Trophoblast cell (in vitro differentiated cells and primary cell): ENCODE measurements around the gene INTU.

Experiments used
- DNase-seq, 2 donors: peaks; one replicate each; pipeline ENCODE4 v3.0.0-alpha.2; 2016
- H2AFZ ChIP-seq: 2 replicates; pipeline ENCODE4 v1.6.1; 2013; ENCODE audit warnings: low read length, moderate library complexity, mild to moderate bottlenecking; ENCODE audit not compliant: insufficient read depth, poor library complexity
- H2AK5ac ChIP-seq: 2 replicates; pipeline ENCODE4 v1.6.1; 2013; ENCODE audit warnings: mild to moderate bottlenecking, low read length
- H2BK120ac ChIP-seq: 2 replicates; pipeline ENCODE4 v1.6.1; 2013; ENCODE audit warnings: low read length, mild to moderate bottlenecking, moderate library complexity; ENCODE audit not compliant: insufficient read depth, poor library complexity
- H2BK12ac ChIP-seq: 2 replicates; pipeline ENCODE4 v1.6.1; 2013; ENCODE audit warnings: mild to moderate bottlenecking, low read length, moderate library complexity
- H2BK5ac ChIP-seq: 2 replicates; pipeline ENCODE4 v1.6.1; 2013; ENCODE audit warnings: low read length, low read depth, moderate library complexity, mild to moderate bottlenecking; ENCODE audit not compliant: poor library complexity
- H3K14ac ChIP-seq: 2 replicates; pipeline ENCODE4 v1.6.1; 2013; ENCODE audit warnings: mild to moderate bottlenecking, low read length
- H3K18ac ChIP-seq: 2 replicates; pipeline ENCODE4 v1.6.1; 2013; ENCODE audit warnings: mild to moderate bottlenecking, low read length
- H3K23ac ChIP-seq: 2 replicates; pipeline ENCODE4 v1.6.1; 2013; ENCODE audit warnings: low read length
- H3K27ac ChIP-seq: 2 replicates; pipeline ENCODE4 v1.5.1; 2013; ENCODE audit warnings: low read depth, mild to moderate bottlenecking, inconsistent platforms, low read length, moderate library complexity
- H3K27me3 ChIP-seq: 2 replicates; pipeline ENCODE4 v1.6.1; 2013; ENCODE audit warnings: inconsistent platforms, mild to moderate bottlenecking, low read length, moderate library complexity; ENCODE audit not compliant: insufficient read depth
- H3K36me3 ChIP-seq, 2 experiments: 1 replicate in 1 of 2; 2 replicates in 1 of 2; pipeline ENCODE4 v1.6.1; 2013; ENCODE audit warnings: low read length in 2 of 2, mild to moderate bottlenecking in 2 of 2, moderate library complexity in 1 of 2; ENCODE audit not compliant: insufficient read depth in 2 of 2, control insufficient read depth in 1 of 2
- H3K4ac ChIP-seq: 2 replicates; pipeline ENCODE4 v1.6.1; 2013; ENCODE audit warnings: low read depth, mild to moderate bottlenecking, low read length, moderate library complexity
- H3K4me1 ChIP-seq, 2 experiments: 1 replicate in 1 of 2; 2 replicates in 1 of 2; pipeline ENCODE4 v1.6.1; 2013; ENCODE audit warnings: low read length in 2 of 2, mild to moderate bottlenecking in 2 of 2, moderate library complexity in 1 of 2; ENCODE audit not compliant: insufficient read depth in 2 of 2, control insufficient read depth in 1 of 2
- H3K4me2 ChIP-seq: 2 replicates; pipeline ENCODE4 v1.6.1; 2013; ENCODE audit warnings: inconsistent platforms, mild to moderate bottlenecking, low read length, moderate library complexity
- H3K4me3 ChIP-seq: 2 replicates; pipeline ENCODE4 v1.5.1; 2013; ENCODE audit warnings: mild to moderate bottlenecking, low read depth, low read length, inconsistent platforms
- H3K79me1 ChIP-seq: one replicate; pipeline ENCODE4 v1.6.1; 2013; ENCODE audit warnings: low read length
- H3K79me2 ChIP-seq: 2 replicates; pipeline ENCODE4 v1.6.1; 2013; ENCODE audit warnings: low read length, mild to moderate bottlenecking; ENCODE audit not compliant: control insufficient read depth, insufficient read depth, poor library complexity
- H3K9ac ChIP-seq: 2 replicates; pipeline ENCODE4 v1.6.1; 2013; ENCODE audit warnings: mild to moderate bottlenecking, low read length
- H3K9me3 ChIP-seq: 2 replicates; pipeline ENCODE4 v1.6.1; 2013; ENCODE audit warnings: low read depth, mild to moderate bottlenecking, control low read depth, inconsistent platforms, low read length; ENCODE audit not compliant: insufficient read depth
- H4K12ac ChIP-seq: 2 replicates; pipeline ENCODE4 v1.6.1; 2013; ENCODE audit warnings: low read depth, mild to moderate bottlenecking, low read length, moderate library complexity
- H4K8ac ChIP-seq: 2 replicates; pipeline ENCODE4 v1.6.1; 2013; ENCODE audit warnings: low read depth, mild to moderate bottlenecking, low read length, moderate library complexity
- H4K91ac ChIP-seq: one replicate; pipeline ENCODE4 v1.6.1; 2013; ENCODE audit warnings: low read depth, mild to moderate bottlenecking, low read length, moderate library complexity
- WGBS: extraction: QIAGEN DNeasy Blood & Tissue Kit; methylation state at CpG from one replicate; pipeline ENCODE4 v1.1.7; 2013; ENCODE audit warnings: missing lambda C conversion rate; ENCODE audit not compliant: insufficient read length, insufficient coverage; ENCODE audit errors: extremely low coverage; 5-methylcytosine and 5-hydroxymethylcytosine counted together

Gene INTU

DNA sequence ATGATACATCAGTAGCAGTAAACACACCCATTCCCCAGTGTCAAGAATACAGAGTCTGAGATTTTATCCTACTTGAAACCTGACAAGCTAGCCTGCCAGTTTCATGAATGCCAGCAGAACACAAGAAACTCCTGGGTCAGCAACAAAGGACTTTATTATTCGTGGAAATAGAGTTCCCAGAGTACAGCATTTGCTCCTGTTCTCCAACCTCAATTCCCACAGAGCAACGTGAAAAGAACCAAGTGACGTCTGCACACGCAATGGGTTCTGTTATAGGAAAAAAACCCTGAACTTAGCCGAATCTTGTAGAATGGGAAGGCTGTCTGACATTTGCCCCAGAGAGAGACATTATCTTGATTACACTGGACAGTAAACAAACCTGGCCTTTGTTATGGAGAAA, 23.3 kb upstream of the INTU start:
- H2BK5ac ChIP-seq = no peak overlapping the region
- H3K27me3 ChIP-seq = no peaks in the 10 kb centered on the region
- H2AK5ac ChIP-seq = no peak overlapping the region
- H3K23ac ChIP-seq = no peak overlapping the region
- H3K4me3 ChIP-seq = no peak overlapping the region
- no peak overlapping the region for H3K14ac ChIP-seq
- no peak overlapping the region for H3K4ac ChIP-seq
- no peaks in the 10 kb centered on the region for H3K79me1 ChIP-seq
- no CpG with 5 or more reads among the region's 5 CpGs for whole genome bisulfite sequencing
- H3K27ac ChIP-seq = no peak overlapping the region
- H3K36me3 ChIP-seq = no peaks in the 10 kb centered on the region
- H3K79me2 ChIP-seq = no peaks in the 10 kb centered on the region
- H3K9ac ChIP-seq = no peak overlapping the region
- no peak overlapping the region for H4K12ac ChIP-seq
- no peaks in the 10 kb centered on the region for H3K9me3 ChIP-seq
- no peak overlapping the region for H4K8ac ChIP-seq
- no peak overlapping the region for H4K91ac ChIP-seq
- H2AFZ ChIP-seq = no peak overlapping the region
- H3K4me2 ChIP-seq = peak overlapping the region; percentile 50
- no peak overlapping the region for H2BK120ac ChIP-seq
- H3K18ac ChIP-seq = no peak overlapping the region
- H2BK12ac ChIP-seq = no peak overlapping the region
- DNase-seq = no peak
- H3K4me1 ChIP-seq = peaks cover 0 to 2% of the 10 kb centered on the region in 2 experiments

DNA sequence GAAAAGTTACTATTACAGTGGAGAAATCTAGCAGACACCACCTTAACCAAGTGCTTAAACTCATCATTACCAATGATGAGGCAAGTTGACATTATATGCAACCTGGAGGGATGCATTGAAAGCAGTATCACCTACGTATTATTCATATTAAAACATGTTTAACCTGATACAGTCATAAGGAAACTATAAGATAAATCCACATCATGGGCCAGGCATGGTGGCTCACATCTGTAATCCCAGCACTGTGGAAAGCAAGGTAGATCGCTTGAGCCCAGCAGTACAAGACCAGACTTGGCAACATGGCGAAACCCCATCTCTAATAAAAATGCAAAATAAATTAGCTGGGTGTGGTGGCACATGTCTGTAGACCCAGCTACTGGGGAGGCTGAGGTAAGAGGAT, 22.3 kb upstream of the INTU start:
- Histone ChIP-seq H4K12ac (no peak overlapping the region), H3K79me1 (no peaks in the 10 kb centered on the region), H3K18ac (no peak overlapping the region), H3K4me3 (no peak overlapping the region), H4K8ac (no peak overlapping the region), H3K4me2 (no peak overlapping the region), H2AK5ac (no peak overlapping the region), H3K27me3 (no peaks in the 10 kb centered on the region), H3K9ac (no peak overlapping the region), H4K91ac (no peak overlapping the region), H2BK12ac (no peak overlapping the region), H3K4ac (no peak overlapping the region), H3K36me3 (no peaks in the 10 kb centered on the region), H3K27ac (no peak overlapping the region), H3K14ac (no peak overlapping the region), H3K9me3 (no peaks in the 10 kb centered on the region), H3K4me1 (no peaks in the 10 kb centered on the region), H3K79me2 (no peaks in the 10 kb centered on the region), H3K23ac (no peak overlapping the region), H2AFZ (no peak overlapping the region), H2BK5ac (no peak overlapping the region), H2BK120ac (no peak overlapping the region)
- no peak for DNase-seq
- no CpG with 5 or more reads among the region's 3 CpGs for WGBS

DNA sequence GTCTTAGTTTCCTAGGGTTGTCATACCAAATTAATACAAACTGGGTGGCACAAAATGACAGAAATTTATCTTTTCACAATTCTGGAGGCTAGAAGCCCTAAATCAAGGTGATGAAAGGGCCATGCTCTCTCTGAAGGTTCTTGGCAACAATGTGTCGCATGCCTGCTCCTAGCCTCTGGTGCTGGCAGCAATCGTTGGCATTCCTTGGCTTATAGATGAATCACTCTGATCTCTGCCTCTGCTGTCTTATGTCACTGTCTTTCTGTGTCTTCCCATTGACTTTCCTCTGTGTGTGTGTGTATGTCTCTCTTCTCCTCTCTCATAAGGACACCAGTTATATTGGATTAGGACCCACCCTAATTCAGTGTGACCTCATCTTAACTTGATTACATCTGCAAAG, 15.9 kb upstream of the INTU start:
- Histone ChIP-seq H4K8ac (no peak overlapping the region), H3K4me3 (no peak overlapping the region), H3K36me3 (no peaks in the 10 kb centered on the region), H3K4me2 (no peak overlapping the region), H3K9me3 (no peaks in the 10 kb centered on the region), H2BK5ac (no peak overlapping the region), H2AK5ac (no peak overlapping the region), H3K4me1 (no peaks in the 10 kb centered on the region), H4K12ac (no peak overlapping the region), H3K27me3 (no peaks in the 10 kb centered on the region), H3K9ac (no peak overlapping the region), H3K23ac (no peak overlapping the region), H3K14ac (no peak overlapping the region), H2BK120ac (no peak overlapping the region), H2AFZ (no peak overlapping the region), H3K4ac (no peak overlapping the region), H4K91ac (no peak overlapping the region), H3K27ac (no peak overlapping the region), H3K18ac (no peak overlapping the region), H3K79me1 (no peaks in the 10 kb centered on the region), H2BK12ac (no peak overlapping the region), H3K79me2 (no peaks in the 10 kb centered on the region)
- WGBS = no CpG with 5 or more reads among the region's 2 CpGs
- DNase-seq = peak in 1 of 2 donors; percentile 25

DNA sequence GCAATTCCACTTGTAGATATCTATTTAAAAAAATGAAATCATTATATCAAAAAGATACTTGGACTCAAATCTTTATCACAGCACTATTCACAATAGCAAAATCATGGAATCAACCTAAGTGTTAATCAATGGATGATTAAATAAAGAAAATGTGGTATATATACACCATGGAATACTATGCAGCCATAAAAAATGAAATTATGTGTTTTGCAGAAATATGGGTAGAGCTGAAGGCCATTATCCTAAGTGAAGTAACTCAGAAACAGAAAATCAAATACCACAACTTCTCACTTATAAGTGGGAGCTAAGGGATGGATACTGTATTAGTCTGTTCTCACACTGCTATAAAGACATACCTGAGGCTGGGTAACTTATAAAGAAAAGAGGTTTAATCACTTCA, 14.3 kb upstream of the INTU start:
- H3K36me3 ChIP-seq = no peaks in the 10 kb centered on the region

DNA sequence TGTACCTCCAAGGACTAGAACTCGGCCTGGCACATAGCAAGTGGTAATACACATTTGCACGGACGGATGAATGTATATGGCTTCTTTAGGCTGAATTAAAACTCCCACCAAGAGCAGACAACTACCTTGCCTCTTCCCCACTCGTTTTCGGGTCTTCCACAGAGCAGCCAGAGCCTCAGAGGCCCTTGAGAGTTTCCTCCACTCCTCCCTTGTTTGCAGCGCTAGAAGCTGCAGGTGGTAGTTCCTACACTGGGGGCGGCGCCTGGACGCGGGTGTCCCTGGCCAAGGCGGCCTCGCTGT, 10.2 kb upstream of the INTU start:
- peak overlapping the region; percentile 96 for H3K4me2 ChIP-seq
- peak overlapping the region; percentile 71 for H3K4me3 ChIP-seq
- H3K9me3 ChIP-seq = no peaks in the 10 kb centered on the region
- H2AFZ ChIP-seq = peak overlapping the region; percentile 56
- no peak overlapping the region for H4K8ac ChIP-seq
- no peak overlapping the region for H3K14ac ChIP-seq
- no peak overlapping the region for H3K18ac ChIP-seq
- no peak overlapping the region for H2AK5ac ChIP-seq
- H2BK120ac ChIP-seq = no peak overlapping the region
- H3K79me2 ChIP-seq = no peaks in the 10 kb centered on the region
- no peak overlapping the region for H3K27ac ChIP-seq
- H2BK5ac ChIP-seq = no peak overlapping the region
- no peaks in the 10 kb centered on the region for H3K36me3 ChIP-seq
- no peak overlapping the region for H3K4ac ChIP-seq
- H4K91ac ChIP-seq = no peak overlapping the region
- H3K4me1 ChIP-seq = peaks cover 5 to 9% of the 10 kb centered on the region in 2 experiments
- H3K79me1 ChIP-seq = no peaks in the 10 kb centered on the region
- no peak overlapping the region for H3K9ac ChIP-seq
- H4K12ac ChIP-seq = no peak overlapping the region
- no peak overlapping the region for H2BK12ac ChIP-seq
- DNase-seq = no peak
- no peak overlapping the region for H3K23ac ChIP-seq
- peaks cover 15% of the 10 kb centered on the region for H3K27me3 ChIP-seq
- no CpG with 5 or more reads among the region's 12 CpGs for whole genome bisulfite sequencing

More for the DNA sequence above, 14.3 kb upstream of the INTU start:
- H2AK5ac ChIP-seq = no peak overlapping the region
- no peak overlapping the region for H3K18ac ChIP-seq
- no peaks in the 10 kb centered on the region for H3K9me3 ChIP-seq
- H2BK12ac ChIP-seq = no peak overlapping the region
- no peak overlapping the region for H4K8ac ChIP-seq
- no peak overlapping the region for H2AFZ ChIP-seq
- no peak overlapping the region for H3K14ac ChIP-seq
- H3K9ac ChIP-seq = no peak overlapping the region
- no peaks in the 10 kb centered on the region for H3K79me2 ChIP-seq
- H3K4me2 ChIP-seq = no peak overlapping the region
- H3K4me3 ChIP-seq = no peak overlapping the region
- peaks cover 3 to 7% of the 10 kb centered on the region in 2 experiments for H3K4me1 ChIP-seq
- H4K91ac ChIP-seq = no peak overlapping the region
- no peak overlapping the region for H2BK5ac ChIP-seq
- no peak overlapping the region for H3K23ac ChIP-seq
- peaks cover 11% of the 10 kb centered on the region for H3K27me3 ChIP-seq
- no peak overlapping the region for H3K27ac ChIP-seq
- DNase-seq = no peak
- H3K79me1 ChIP-seq = no peaks in the 10 kb centered on the region
- H3K4ac ChIP-seq = no peak overlapping the region
- no peak overlapping the region for H4K12ac ChIP-seq
- H2BK120ac ChIP-seq = no peak overlapping the region
